Measurements from ENCODE around the gene CORO1A.
"Not testable (repeated sequence)": the region's sequence is repeated elsewhere in the genome, so short reads cannot be mapped to it uniquely, and the experiment has no call there.

Gene CORO1A

GRCh38 chr16:30217082-30217481, 33.7 kb downstream of the CORO1A start:
- H3K9me3 ChIP-seq (ENCODE audit: insufficient read depth, low read length); H3K4me3 ChIP-seq (ENCODE audit: low read length); H4K20me1 ChIP-seq (ENCODE audit: insufficient read depth, low read length); H3K27me3 ChIP-seq (ENCODE audit: low read depth, low read length); H3K4me2 ChIP-seq (ENCODE audit: low read length); H3K9ac ChIP-seq (ENCODE audit: low read length); H3K36me3 ChIP-seq (replicated peaks; ENCODE audit: low read depth, low read length); H3K27ac ChIP-seq (ENCODE audit: low read length); H2AFZ ChIP-seq (ENCODE audit: low read depth, low read length); H3K4me1 ChIP-seq (ENCODE audit: low read length); H3K79me2 ChIP-seq (ENCODE audit: low read length): not testable (repeated sequence)
